Measurements from ENCODE around the gene FEN1. TPM values are rescaled to one million over a fixed set of nuclear protein-coding genes. Genes with fewer than 3 reads are reported as not detected.

The FEN1 gene
- total and polyA plus RNA-seq, 2 of the 8 experiments (the other 6 are each of a cell fraction or from before 2014, with no cell fraction given), result 52.6 to 86.1 TPM

- no peak for TF ChIP-seq CHD7 (IDR thresholded peaks at IDR 0.05; ENCODE audit: insufficient replicate concordance, low read length)
Observed at GRCh38 chr11:61782841-61783240, 9.9 kb upstream of the FEN1 start (continued).
